Activated effector memory CD4-positive, alpha-beta T cell treated with Interleukin-2 at 50 U/mL for 16 hours (primary cell): ENCODE results near the gene DHRS13.
"Not testable (repeated sequence)": the region's sequence is repeated elsewhere in the genome, so short reads cannot be mapped to it uniquely, and the experiment has no call there.

ENCODE experiments used
- DNase-seq: peaks from one replicate; pipeline ENCODE4 v3.0.0-alpha.2; 2020

The DHRS13 gene

GRCh38 chr17:28900986-28901726, 1.7 kb downstream of the DHRS13 start:
- DNase-seq, result no peak

- DNase-seq, result no peak
These were observed 3.6 kb downstream of the DHRS13 start for GRCh38 chr17:28899212-28899815.

DNA sequence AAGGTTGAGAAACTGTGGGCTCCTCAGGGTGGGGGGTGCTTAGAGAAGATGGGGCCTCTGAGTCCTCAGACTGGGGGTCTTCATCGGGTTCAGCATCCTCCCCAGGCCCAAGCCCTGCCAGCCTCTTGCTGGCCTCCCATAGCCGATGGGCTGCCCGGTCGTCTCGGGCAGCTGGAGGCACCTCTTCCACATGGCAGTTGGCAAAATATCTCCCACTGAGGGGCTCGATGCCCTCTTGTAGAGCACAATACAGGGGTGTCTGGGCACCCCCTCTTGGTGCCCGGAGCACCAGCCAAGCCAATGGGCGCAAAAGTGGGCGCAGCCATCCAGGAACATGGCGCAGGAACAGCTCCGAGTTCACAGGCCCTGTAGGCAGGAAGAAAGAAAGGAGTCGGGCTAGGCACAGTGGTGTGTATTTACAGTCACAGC, 4.3 kb downstream of the DHRS13 start:
- DNase-seq, result no peak

DNA sequence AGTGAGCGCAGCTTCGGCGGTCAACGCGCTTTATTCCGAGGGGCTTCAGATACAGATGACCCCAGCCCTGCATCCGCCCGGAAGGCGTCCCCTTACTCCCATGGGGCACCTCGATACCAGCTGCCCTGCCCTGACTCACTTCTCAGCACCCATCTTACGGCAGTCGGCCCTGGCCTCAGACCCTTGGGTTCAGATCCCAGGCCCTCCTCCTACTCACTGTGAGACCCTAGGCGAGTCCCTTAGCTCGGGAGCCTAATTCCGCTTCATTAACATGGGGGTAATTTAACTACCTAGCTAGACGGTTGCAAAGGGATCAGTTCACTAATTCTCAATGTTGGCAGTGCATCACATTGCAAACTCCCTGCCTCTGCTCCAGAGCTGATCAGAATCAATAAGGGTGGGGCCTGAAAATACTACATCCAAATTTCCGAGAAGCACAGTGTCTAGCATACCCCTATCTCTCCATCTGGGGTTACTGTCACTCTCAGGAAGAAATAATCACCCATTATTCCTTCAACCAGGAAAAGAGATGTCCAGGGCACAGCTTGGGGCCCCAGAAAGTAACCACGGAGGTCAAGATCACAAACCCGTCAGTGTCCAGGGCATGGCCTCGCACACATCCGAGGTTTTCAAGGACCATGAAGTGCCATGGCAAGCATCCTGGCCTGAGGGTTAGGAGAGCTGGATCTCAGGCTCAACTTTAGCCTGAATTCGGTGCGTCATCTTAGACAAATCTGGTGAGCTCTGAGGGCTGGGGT, 4.9 kb downstream of the DHRS13 start:
- no peak for DNase-seq

- DNase-seq, result peak; percentile 64
These were observed 5.8 kb downstream of the DHRS13 start, which contains the start of gene FLOT2 for GRCh38 chr17:28896884-28897768. TSS of gene FLOT2 (minus strand) at chr17:28897733. CDS start at chr17:28897574, 159 bp downstream.

DNA sequence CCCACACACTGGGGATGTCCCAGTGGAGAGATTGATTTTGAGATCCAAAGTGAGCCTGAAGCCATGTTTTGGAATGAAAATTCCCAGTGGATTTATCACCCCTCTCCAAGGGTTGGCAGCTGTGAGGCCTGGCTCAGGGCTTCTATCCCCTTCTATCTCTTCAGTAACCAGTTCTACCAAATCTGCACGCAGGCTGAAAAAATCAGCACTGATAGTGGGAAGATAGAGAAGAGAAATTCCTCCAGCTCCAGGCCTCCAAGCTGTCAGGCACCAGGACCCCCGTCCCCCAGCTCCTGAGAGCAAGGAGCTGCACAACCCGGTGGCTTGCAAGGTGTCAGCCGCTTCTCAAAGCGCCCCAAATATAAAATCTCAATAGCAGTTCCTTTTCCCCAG, 6.4 kb downstream of the DHRS13 start:
- no peak for DNase-seq

DNA sequence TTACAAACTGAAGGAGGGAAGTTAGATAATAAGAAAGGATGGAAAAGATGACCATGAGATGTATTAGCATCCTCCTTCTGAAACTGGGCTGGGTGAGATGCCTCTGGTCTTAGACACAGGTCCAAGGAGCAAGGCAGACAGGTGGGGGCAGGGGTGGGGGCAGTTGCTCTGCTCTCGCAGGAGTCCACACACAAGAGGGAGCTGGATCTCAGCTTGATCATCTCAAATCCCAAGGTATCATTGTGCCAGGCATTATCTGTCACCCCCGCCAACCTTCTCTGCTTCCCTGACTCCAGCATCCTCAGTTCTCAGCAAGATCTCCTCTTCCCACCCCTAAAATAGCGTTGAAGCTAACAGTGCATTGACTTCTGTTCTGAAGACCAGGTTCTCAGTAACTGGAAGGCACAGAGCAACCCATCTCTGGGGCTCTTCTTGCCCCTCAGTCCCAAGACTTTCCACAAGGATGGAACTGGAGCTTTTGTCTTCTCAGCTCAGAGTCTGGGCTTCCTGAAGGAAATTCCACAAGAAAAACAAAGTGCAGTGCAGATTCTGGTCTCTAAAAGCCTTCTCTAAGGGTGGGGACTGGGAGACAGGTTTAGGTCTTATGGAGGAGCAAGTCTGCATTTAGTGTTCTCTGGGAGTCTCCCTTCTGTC, 7.0 kb downstream of the DHRS13 start:
- DNase-seq, result no peak

GRCh38 chr17:28893248-28894183, 9.4 kb downstream of the DHRS13 start:
- not testable (repeated sequence) for DNase-seq

GRCh38 chr17:28892024-28892423, 10.9 kb downstream of the DHRS13 start:
- no peak for DNase-seq

- no peak for DNase-seq
These were observed 11.7 kb downstream of the DHRS13 start for GRCh38 chr17:28891201-28891600.

GRCh38 chr17:28889996-28890395, 12.9 kb downstream of the DHRS13 start:
- DNase-seq, result no peak

DNA sequence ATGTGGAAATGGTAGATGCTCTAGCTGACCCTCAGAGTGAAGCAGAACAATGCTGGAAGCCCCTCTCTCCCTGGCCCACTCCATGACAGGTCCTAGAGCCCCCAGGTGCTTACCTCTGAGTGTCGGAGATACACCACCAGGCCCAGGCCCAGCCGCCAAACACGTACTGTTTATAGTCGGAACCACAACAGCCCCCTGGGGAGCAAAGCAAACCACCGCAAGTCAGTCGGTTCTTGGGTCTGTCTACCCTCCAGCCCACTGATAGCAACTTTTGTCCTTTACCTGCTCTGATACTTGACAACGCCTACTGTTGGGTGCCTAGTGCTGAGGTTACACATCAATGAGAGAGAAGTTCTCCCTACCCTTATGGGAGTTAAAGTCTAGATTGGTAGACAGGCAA, 14.0 kb downstream of the DHRS13 start:
- DNase-seq, result no peak

DNA sequence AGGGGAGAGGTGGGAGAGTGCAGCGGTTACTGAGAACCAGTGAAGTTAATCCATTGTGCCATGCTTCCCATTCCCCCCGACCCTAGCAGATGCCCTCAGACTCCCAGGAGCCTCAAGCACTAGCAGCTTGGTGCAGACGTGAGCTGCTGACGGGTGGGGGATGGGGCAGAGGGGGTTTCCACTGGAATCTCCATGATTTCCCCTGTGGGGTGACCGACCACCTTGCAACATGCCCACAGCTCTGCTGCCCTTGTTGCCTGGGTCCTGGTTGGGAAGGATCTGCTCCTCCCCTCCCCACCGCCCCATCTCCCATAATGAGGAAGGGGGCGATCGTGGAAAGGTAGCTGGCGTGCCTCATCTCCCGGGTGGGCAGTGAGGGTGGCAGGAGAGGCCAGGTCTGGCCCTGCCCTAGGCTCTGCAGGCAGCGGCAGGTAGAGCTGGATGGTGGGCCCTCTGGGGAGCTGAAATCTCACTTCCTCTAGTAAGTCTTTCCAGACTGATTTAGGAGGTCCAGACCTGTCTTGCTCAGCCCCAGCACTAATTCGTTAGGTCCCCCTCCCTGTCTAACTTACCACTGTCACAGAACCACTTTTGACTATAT, 14.9 kb downstream of the DHRS13 start:
- no peak for DNase-seq

GRCh38 chr17:28885951-28886350, 16.9 kb downstream of the DHRS13 start:
- no peak for DNase-seq

GRCh38 chr17:28885363-28885762, 17.5 kb downstream of the DHRS13 start:
- DNase-seq, result no peak

DNA sequence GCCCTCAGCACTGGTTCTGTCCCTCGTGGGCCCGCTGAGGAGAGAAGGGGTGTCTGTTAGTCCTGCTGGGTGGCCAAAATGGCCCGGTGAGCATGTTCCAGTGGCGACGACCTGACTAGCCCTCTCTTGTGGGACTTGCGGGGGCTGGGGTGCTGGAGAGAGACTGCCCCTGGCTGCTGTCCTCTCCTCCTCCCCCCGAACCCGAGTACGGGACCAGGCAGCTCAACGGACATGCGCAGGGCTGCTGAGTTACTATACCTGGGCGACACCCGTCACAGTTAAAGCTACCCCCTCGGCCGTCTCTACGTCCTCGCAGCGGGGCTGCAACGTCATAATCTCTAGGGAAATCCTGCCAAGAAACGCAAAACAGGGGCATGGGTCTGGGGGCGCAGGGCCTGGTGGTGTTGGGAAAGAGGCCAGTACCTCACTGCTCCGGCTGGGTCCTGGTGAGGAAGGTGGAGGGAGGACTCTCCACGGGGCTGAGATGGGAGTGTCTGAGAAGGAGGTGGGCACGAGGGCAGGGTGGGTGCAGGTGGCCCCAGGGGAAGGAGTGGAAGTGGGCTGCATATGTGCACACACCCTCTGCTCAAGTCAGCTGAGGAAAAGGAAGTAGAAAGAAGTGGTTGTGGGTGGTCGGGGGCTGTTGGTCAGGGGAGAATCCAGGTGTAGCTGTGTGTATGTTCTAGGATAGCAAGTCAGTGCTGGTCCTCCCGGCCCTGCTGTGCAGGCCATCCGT, 18.7 kb downstream of the DHRS13 start:
- DNase-seq, result no peak

- DNase-seq, result no peak
These were observed 20.6 kb downstream of the DHRS13 start for GRCh38 chr17:28882154-28882895.

DNA sequence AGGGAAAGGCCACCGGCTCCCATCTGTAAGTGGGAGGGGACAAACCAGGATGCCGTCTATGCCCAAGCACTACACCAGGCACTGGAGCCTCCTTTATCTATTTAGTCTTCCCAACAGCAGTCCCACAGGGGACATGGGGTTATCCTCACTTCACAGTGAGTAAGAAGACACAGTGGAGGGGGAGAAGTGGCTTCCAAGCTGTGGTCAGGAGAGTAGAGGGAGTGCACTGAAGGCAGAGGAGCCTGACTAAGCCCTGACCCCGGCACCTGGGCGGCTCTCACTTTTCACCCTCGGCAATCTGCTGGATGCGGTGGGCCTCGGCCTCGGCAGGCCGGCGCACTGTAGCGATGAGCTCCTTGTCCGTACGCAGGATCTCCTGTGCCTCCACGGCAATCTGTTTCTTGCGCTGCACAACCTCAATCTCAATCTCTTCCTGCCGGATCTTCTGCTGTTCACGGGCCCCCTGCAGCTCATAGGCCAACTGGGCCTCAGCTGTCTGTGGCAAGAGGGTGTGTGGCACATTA, 21.3 kb downstream of the DHRS13 start:
- DNase-seq, result no peak

DNA sequence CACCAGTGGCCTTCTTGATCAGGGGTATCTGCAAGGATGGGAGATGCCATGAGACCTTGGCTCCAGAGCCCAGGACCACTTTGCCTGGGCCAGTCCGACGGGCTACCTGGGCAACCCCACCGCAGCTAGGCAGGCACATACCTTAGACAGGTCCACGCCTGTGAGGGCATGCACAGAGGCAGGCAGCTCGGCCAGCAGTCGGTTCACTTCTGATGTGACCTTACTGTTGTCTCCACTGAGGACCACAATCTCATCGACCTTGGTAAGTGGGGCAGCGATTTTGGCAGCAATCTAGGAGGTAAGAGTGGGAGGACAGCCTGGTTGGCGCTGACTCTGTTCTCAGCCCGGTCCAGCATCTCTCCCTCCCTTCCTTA, 22.3 kb downstream of the DHRS13 start:
- no peak for DNase-seq
